ENCODE data around the gene LSM6. TPM values are rescaled to one million over a fixed set of nuclear protein-coding genes. Genes with fewer than 3 reads are reported as not detected.

LSM6 gene
- total RNA-seq, 2 experiments from 2014 or later, result 62.3 to 123 TPM

GRCh38 chr4:146224326-146224966 lies 48.9 kb downstream of the LSM6 start:
- no peak overlapping the region for H3K27ac ChIP-seq (ENCODE audit: low read depth, low read length, poor library complexity, severe bottlenecking)
- ChIA-PET POLR2A (no interaction called here), CTCF (ENCODE audit: unreplicated experiment) (no interaction called here)
- DNase-seq (ENCODE audit: low spot score), result peak; percentile 26
- no peaks in the 10 kb centered on the region for H4K20me1 ChIP-seq (ENCODE audit: insufficient read depth, low read length)
- H3K79me2 ChIP-seq (ENCODE audit: insufficient read depth, low read depth, low read length), result no peaks in the 10 kb centered on the region
- TF ChIP-seq EZH2phosphoT487 (IDR thresholded peaks at IDR 0.05; ENCODE audit: borderline replicate concordance, low read depth, low read length) (no peak), CTCF (conservative IDR thresholded peaks at IDR 0.05; ENCODE audit: low read length) (no peak)
- H3K4me3 ChIP-seq (ENCODE audit: low read depth, low read length, poor library complexity, severe bottlenecking), result no peak overlapping the region
- H3K4me2 ChIP-seq (ENCODE audit: low read length), result peak overlapping the region; percentile 30
- H3K9me3 ChIP-seq (ENCODE audit: low read length), result no peaks in the 10 kb centered on the region
- no peaks in the 10 kb centered on the region for H3K36me3 ChIP-seq (ENCODE audit: insufficient read depth, low read length)
- BruUV-seq (replicated peaks), result no TSS peak
- intact Hi-C loops (cut with micrococcal nuclease; ENCODE audit: unreplicated experiment), result no loop called here
- peaks cover 6% of the 10 kb centered on the region for H3K4me1 ChIP-seq (ENCODE audit: insufficient read depth, low read length, poor library complexity, severe bottlenecking)
- no peaks in the 10 kb centered on the region for H3K9me2 ChIP-seq (ENCODE audit: insufficient read depth, low read length)
- 0 out of 2 replicates have a peak overlapping the region, but pooled peaks have one; percentile 2 for H2AFZ ChIP-seq (ENCODE audit: low read length)

- Histone ChIP-seq H2AFZ (ENCODE audit: low read length) (no peak overlapping the region), H3K27ac (ENCODE audit: low read depth, low read length, poor library complexity, severe bottlenecking) (no peak overlapping the region), H3K4me1 (ENCODE audit: insufficient read depth, low read length, poor library complexity, severe bottlenecking) (peaks cover 2% of the 10 kb centered on the region), H4K20me1 (ENCODE audit: insufficient read depth, low read length) (no peaks in the 10 kb centered on the region), H3K79me2 (ENCODE audit: insufficient read depth, low read depth, low read length) (no peaks in the 10 kb centered on the region), H3K36me3 (ENCODE audit: insufficient read depth, low read length) (no peaks in the 10 kb centered on the region), H3K4me2 (ENCODE audit: low read length) (no peak overlapping the region), H3K4me3 (ENCODE audit: low read depth, low read length, poor library complexity, severe bottlenecking) (no peak overlapping the region), H3K9me3 (ENCODE audit: low read length) (no peaks in the 10 kb centered on the region), H3K9me2 (ENCODE audit: insufficient read depth, low read length) (no peaks in the 10 kb centered on the region)
- no TSS peak for BruUV-seq (replicated peaks)
- TF ChIP-seq EZH2phosphoT487 (IDR thresholded peaks at IDR 0.05; ENCODE audit: borderline replicate concordance, low read depth, low read length) (no peak), CTCF (conservative IDR thresholded peaks at IDR 0.05; ENCODE audit: low read length) (no peak)
- no peak for DNase-seq (ENCODE audit: low spot score)
- intact Hi-C loops (cut with micrococcal nuclease; ENCODE audit: unreplicated experiment), result no loop called here
- CTCF ChIA-PET (ENCODE audit: unreplicated experiment), result no interaction called here
- POLR2A ChIA-PET, result interaction anchor here (0.6 to 2.3 kb wide), 4 partner anchors 7 to 871 kb away, joined by 3 to 7 read pairs (median 5); no protein-coding TSS in a partner anchor
Measured at GRCh38 chr4:146229406-146229805, 53.9 kb downstream of the LSM6 start.

- no peaks in the 10 kb centered on the region for H3K79me2 ChIP-seq (ENCODE audit: insufficient read depth, low read depth, low read length)
- CTCF ChIA-PET (ENCODE audit: unreplicated experiment), result no interaction called here
- intact Hi-C loops (cut with micrococcal nuclease; ENCODE audit: unreplicated experiment), result no loop called here
Measured at GRCh38 chr4:146232131-146232722, 56.7 kb downstream of the LSM6 start.

More at GRCh38 chr4:146232131-146232722, 56.7 kb downstream of the LSM6 start:
- Histone ChIP-seq H2AFZ (ENCODE audit: low read length) (no peak overlapping the region), H3K4me3 (ENCODE audit: low read depth, low read length, poor library complexity, severe bottlenecking) (no peak overlapping the region), H3K9me2 (ENCODE audit: insufficient read depth, low read length) (no peaks in the 10 kb centered on the region), H4K20me1 (ENCODE audit: insufficient read depth, low read length) (no peaks in the 10 kb centered on the region), H3K27ac (ENCODE audit: low read depth, low read length, poor library complexity, severe bottlenecking) (no peak overlapping the region), H3K4me2 (ENCODE audit: low read length) (no peak overlapping the region), H3K4me1 (ENCODE audit: insufficient read depth, low read length, poor library complexity, severe bottlenecking) (no peaks in the 10 kb centered on the region), H3K9me3 (ENCODE audit: low read length) (no peaks in the 10 kb centered on the region), H3K36me3 (ENCODE audit: insufficient read depth, low read length) (no peaks in the 10 kb centered on the region)
- BruUV-seq (replicated peaks), result no TSS peak
- no peak for DNase-seq (ENCODE audit: low spot score)
- POLR2A ChIA-PET, result interaction anchor here (1.2 kb wide), 1 partner anchor 15 kb away, joined by 4 read pairs; no protein-coding TSS in a partner anchor
- TF ChIP-seq CTCF (conservative IDR thresholded peaks at IDR 0.05; ENCODE audit: low read length) (no peak), EZH2phosphoT487 (IDR thresholded peaks at IDR 0.05; ENCODE audit: borderline replicate concordance, low read depth, low read length) (no peak)
